ENCODE results near the gene CD3E.
A peak's percentile ranks its signal among the peaks of the same experiment; 100 is the strongest.
"Not testable (repeated sequence)": the region's sequence is repeated elsewhere in the genome, so short reads cannot be mapped to it uniquely, and the experiment has no call there.

The CD3E gene

DNA sequence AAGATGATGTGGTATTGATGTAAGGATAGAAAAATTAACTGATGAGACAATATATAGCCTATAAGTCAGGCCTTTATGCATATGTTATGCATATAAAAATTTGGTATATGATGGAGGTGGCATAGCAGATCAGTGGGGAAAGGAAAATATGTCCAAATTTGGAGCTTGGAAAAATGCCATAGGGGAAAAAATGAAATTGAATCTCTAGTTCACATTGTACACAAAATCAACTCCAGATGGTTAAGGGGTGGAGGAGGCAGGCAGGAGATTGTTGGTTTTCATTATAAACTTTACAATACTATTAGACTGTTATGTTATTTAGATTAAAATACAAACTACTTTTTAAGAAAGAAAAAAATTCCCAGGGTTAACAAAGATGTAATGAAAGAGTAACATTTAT is 15.1 kb upstream of the CD3E start:
- DNase-seq (ENCODE audit: insufficient read length, low spot score) (no peak), FAIRE-seq (no peak)

DNA sequence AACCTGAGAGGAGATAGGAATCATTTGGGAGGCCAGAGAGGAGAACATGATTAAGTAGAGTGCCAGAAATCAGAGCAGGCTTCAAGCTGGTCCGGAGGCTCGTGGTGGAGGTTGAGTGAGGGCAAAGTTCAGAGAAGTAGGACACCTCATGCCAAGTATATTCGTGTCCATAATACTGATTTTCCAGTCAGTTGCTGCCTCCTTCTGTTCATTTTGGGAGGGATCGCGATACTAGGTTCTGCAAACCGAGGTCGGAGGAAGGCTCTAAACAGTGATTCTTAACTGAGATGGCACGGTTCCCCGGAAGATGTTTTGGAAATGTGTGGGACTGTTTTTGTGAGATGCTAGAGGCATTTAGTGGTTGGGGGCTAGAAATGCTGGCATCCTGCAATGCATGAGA is 13.6 kb upstream of the CD3E start:
- FAIRE-seq (peak; percentile 59), DNase-seq (ENCODE audit: insufficient read length, low spot score) (peak; percentile 33)

DNA sequence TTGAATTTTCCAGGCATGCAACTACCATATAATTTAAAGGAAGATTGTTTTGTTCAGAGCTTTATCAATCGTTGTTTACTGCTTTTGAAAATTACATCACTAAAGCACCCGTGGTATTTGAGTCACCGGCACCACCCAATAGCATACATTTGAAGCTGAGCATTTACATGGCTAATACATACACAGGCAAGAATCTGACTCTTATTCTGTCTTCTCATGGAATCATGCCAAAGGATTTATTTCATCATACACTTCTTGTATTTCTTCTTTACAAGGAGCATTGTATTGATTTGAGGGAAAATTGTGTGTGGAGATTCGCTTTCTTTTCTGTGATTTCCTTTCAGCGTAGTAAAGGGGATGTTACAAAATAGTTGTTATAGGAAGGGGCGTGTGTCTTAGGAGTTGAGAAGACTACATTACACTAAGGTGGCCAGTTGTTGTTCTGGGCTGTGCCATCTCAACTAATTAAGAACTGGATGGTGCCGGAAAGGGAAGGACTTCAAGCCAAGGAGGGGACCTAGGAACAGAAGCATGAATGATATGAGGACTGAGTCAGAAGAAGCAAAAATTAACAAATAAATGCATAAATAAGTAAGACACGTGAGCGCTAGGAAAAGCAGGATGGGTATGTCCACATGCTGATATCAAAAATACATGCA is 12.9 kb upstream of the CD3E start:
- DNase-seq (ENCODE audit: insufficient read length, low spot score) (no peak), FAIRE-seq (no peak)

DNA sequence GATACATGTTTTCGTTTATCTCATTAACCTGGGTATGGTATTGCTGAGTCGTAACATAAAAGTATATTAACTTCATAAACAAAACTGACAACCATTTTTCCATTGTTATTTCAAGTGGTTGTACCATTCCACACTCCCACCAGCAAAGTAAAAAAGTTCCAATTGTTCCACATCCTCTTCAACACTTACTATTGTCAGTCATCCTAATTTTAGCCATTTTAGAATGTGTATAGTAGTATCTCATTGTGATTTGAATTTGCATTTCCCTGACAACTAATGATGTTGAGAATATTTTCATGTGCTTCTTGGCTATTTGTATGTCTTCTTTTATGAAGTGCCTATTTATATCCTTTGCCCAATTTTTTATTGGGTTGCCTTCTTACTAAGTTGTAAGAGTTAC is 10.5 kb upstream of the CD3E start:
- DNase-seq (ENCODE audit: insufficient read length, low spot score) (no peak), FAIRE-seq (no peak)

DNA sequence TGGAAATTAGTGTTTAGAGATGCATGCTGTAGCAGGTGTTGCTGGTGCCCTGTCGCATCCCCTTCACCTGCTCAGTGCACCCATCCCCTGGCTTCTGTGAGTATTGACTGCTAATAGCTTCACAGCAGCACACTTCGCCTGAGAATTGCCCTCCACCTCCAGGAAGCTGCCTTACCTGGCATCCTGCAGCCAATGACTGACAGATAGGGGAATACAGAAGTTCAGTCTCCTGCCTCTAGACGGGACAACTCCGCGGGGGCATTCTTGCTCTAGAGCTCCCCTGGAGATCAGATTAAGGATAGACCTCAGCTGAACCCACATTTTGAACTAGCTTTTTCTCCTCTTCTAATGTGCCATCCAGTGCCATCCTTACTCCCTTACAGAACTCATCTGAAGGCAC is 9.3 kb upstream of the CD3E start:
- no peak for FAIRE-seq
- DNase-seq (ENCODE audit: insufficient read length, low spot score) = no peak

DNA sequence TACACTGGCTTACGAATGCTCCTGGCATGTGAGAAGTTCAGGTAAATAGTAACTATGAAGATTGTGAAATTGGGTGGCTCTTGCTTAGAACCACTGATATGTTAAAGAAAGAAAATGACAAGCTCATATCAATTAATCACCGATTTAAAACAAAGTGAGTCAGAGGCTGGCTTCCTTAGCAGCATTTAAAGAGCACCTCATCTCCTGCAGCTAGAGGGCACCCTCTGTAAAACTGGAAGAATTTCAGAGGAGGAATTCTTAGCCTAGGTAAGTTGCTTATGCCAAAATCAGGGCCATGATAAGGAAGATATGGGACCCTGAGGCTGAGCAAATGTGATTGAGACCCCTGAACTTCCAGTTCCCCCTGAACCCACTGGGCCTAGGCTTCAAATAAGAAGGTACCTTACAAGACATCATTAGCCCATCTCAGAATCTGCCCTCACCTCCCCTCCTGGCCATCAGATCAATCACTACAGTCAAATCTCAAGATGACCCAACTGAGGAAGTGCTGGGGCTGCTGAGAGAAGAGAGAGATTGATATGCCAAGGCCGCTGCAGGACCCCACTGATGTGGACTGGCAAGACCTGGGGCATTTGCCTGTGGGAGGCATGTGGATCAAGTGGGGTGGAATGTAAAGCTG is 8.6 kb upstream of the CD3E start:
- DNase-seq (ENCODE audit: insufficient read length, low spot score) (peak; percentile 26), FAIRE-seq (no peak)

DNA sequence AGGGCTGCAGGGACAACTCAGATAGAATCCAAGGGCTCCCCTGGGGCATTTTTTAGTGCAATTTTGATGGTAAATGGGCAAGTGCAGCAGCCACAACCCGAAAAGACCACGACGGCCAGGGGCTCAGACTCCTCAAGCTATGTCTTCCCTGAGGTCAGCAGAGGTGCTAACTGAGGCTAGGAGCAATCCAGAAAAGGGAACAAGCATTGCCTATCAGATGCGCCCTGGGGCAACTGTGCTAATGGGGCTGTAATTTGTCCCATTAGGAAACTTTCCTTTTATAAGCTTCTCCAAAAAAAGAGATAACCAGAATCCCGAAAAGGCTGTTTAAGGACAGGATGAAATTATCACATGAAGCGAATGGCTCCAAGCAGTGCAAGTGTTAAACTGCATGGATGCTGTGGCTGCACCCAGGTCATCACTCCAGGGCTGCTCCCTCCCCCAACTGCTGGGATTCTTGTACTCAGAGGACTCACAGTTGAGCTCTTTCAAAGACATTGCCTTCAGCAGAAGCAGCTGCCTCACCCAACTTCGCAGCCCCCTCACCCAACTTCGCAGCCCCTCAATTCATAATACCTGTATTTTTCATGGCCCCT is 2.8 kb upstream of the CD3E start:
- FAIRE-seq (no peak), DNase-seq (ENCODE audit: insufficient read length, low spot score) (no peak)

DNA sequence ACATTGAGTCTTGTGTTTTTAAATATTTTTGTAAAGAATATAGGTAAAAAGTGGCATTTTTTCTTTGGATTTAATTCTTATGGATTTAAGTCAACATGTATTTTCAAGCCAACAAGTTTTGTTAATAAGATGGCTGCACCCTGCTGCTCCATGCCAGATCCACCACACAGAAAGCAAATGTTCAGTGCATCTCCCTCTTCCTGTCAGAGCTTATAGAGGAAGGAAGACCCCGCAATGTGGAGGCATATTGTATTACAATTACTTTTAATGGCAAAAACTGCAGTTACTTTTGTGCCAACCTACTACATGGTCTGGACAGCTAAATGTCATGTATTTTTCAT is 333 bp upstream of the CD3E start:
- DNase-seq (ENCODE audit: insufficient read length, low spot score) (no peak), FAIRE-seq (no peak)

DNA sequence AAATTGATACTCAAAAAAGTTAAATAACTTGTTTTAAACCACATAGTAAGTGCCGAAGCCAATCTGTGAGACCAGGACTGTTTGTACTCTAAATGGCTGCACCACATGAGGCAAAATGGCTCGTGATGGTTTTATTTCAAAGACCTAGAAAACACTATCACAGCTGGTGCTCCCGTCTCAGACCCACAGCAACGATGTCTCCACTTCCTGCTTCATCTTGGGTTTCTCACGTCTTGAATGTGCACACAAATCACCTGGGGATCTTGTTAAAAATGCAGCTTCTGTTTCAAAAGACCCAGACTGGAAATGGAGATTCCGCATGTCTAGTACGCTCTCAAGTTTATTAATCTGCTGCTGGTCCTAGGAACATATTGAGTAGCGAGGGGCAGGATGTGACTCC is 1.2 kb downstream of the CD3E start:
- FAIRE-seq (no peak), DNase-seq (ENCODE audit: insufficient read length, low spot score) (no peak)

DNA sequence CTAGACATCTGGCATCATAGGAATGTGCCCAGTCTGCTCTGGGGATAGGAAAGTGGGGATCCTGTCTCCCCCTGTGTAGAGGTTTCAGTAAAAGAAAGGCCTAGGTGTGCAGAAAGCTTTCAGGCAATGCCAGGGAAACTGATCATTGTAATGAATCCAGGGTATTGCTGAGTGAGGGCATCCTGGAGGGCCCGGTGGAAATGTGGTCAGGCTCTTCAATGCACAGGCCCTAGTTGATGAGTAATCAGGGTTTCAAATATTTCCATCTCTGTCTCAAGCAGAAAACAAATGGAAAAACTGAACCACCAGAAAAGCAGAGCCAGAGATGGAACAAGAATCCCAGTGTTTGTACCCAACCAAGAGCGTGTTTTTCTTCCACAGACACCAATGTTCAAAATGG is 2.0 kb downstream of the CD3E start:
- no peak for FAIRE-seq
- DNase-seq (ENCODE audit: insufficient read length, low spot score) = no peak

DNA sequence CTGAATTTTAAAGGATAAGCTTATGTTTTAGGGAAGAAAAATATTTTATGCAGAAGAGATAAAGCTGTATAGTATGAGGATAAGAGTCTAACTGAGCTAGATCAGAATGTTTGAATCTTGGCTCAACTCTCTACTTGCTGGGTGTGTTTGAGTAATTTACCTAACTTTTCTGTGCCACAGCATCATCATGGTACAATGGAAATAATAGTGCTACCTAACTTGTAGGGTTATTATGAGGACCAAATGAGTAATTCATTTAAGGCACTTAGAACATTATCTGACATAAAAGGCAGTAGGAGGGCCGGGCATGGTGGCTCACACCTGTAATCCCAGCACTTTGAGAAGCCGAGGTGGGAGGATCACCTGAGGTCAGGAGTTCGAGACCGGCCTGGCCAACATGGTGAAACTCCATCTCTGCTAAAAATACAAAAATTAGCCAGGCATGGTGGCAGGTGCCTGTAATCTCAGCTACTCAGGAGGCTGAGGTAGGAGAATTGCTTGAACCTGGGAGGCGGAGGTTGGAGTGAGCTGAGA is 4.5 kb downstream of the CD3E start:
- not testable (repeated sequence) for FAIRE-seq; DNase-seq (ENCODE audit: insufficient read length, low spot score)

DNA sequence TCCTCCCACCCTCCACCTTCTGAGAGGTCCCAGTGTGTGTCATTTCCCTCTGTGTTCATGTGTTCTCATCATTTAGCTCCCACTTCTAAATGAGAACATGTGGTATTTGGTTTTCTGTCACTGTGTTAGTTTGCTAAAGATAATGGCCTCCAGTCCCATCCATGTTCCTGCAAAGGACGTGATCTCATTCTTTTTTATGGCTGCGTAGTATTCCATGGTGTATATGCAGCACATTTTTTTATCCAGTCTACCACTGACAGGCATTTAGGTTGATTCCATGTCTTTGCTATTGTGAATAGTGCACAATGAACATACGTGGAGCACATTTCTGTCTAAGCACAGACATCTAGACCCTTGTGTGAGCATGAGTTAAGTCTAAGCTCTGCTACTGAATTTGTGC is 5.7 kb downstream of the CD3E start:
- FAIRE-seq (no peak), DNase-seq (ENCODE audit: insufficient read length, low spot score) (no peak)

DNA sequence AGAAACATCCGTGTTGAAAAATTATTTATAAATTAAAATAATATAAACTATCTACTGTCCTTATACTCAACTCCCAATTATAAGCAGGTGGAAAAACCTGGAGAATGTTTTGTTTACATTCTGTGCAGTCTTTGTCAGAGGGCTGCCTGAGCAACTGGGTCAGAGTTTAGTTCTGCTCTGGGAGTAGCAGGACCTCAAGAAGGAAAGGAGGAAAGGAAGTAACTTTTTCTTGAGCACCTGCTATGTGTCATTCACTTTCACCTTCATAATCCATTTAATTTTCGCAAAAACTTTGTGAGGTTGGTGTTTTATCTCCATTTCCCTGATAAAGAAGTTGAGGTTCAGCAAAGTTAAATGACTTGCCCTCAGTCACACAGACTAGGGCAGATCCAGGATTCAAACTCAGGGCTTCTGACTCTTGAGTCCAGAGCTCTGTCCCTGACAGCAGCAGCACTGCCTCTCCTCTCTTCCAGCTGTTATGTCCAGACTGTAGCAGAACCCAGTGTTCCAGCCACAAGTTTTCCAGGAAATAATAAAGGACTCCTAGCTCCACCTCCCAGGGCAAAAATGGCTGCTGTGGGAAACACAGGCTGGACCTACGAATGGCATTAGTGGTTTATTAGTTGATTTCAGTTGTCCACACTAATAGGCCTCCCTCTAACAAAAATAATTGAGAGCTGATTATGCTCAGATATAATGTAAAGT is 6.4 kb downstream of the CD3E start:
- no peak for FAIRE-seq
- DNase-seq (ENCODE audit: insufficient read length, low spot score) = no peak

DNA sequence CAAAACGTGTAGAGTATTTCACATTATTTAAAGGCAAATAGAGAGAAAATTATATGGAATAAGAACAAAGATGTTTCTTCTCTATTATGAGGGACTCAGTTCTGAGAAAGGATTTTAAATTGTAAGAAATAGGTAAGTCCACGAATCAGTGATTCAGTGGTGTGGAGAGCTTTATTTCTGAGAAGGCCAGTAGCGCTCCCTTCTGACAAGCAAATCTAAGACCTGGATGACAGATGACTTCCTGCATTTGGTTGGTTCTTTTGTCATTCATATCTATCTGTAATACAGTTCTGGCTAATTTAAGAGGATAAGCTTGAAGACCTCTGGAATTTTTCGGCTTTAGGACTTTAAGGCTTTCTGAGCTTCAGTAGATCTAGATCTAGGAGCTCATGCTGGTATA is 7.0 kb downstream of the CD3E start:
- DNase-seq (ENCODE audit: insufficient read length, low spot score) (no peak), FAIRE-seq (no peak)

DNA sequence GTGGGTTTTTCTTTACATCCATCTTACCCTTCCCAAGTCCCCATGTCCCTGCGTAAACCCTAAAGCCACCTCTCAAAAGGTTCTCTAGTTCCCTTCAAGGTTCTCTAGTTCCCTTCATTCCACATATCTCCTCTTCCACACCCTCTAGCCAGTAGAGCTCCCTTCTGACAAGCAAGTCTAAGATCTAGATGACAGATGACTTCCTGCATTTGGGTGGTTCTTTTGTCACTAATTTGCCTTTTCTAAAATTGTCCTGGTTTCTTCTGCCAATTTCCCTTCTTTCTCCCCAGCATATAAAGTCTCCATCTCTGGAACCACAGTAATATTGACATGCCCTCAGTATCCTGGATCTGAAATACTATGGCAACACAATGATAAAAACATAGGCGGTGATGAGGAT is 7.8 kb downstream of the CD3E start:
- no peak for FAIRE-seq
- no peak for DNase-seq (ENCODE audit: insufficient read length, low spot score)

DNA sequence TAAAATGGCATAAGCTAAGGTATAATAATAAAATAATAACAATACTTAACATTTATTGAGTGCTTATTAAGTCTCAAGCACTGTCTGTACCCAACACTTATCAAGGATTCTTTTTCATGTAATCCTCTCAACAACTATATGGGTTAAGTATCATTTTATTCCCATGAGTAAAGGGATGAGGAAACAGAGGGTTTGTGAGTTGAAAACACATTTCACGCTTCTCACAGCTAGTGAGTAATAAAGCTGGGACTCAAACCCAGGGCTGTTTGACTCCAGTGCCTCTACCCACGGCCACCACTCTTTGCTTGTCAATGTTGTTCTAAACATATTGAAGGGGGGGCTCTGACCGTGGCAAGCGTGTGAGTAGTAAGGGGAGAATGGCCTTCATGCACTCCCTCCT is 8.7 kb downstream of the CD3E start:
- DNase-seq (ENCODE audit: insufficient read length, low spot score) (no peak), FAIRE-seq (no peak)

DNA sequence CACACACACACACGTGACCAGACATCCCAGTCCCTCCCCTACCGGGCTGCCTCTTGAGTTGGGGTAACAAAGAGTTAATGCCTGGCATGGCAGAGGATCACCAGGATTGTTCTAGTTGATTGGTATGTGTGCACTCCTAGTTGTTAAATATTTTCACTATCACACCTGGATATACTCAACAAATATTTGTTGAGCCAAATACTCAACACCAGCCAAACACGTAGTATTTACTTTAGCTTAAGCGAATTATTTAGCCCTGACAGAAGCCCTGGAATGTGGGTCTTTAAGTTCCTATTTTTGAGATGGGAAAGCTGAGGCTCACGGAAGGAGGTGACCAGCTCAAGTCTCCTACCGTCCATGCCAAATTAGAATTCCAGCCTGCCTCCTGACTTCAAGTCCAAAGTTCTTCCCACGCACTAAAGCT is 10.5 kb downstream of the CD3E start:
- FAIRE-seq = no peak

DNA sequence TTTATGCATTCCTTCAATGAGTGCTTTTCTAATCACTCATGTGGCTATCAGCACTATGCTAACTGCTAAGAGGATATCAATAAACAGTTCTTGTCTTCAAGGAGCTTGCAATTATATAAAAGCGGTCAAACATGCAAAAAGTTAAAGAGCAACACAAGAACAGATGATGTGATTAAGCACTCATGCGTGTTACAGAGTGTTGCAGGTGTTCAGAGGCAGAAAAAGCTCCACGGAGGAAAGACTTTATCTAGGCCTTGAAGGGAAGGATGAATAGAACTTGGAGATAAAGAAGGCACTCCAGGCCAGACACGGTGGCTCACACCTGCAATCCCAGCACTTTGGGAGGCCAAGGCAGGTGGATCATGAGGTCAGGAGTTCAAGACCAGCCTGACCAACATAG is 13.6 kb downstream of the CD3E start:
- DNase-seq (ENCODE audit: insufficient read length, low spot score) (no peak), FAIRE-seq (no peak)

More for the DNA sequence above, 10.5 kb downstream of the CD3E start:
- no peak for DNase-seq (ENCODE audit: insufficient read length, low spot score)

DNA sequence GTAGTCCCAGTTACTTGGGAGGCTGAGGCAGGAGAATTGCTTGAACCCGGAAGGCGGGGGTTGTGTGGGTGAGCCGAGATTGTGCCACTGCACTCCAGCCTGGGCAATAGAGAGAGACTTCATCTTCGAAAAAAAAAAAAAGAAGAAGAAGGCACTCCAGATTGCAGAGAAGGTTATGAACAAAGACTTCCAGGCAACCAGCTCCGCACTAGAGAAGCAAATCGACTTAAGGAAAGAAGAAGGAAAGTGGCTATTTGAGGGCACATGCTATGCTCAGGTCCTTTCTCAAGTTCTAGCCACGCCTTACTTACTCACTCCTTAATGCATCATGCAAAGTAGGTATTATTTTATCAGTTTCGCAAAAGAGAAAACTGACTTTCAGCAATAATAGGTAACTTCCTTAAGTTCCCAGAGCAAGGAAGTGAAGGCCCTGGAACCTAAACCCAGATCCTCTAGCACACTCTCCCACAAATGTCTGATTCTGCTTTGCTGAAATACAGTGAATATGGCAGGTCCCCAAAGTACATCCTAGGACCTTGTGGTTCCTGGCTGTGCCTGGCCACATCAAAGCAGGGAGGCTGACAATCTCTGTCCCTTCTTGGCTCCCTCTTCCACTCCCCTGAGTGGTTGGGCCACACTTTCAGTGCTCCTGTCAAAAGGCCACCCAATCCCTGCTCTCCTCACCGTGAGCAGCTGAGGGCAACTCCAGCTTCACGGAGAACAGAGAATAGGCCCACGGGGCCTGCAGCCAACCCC is 14.2 kb downstream of the CD3E start:
- no peak for FAIRE-seq
- DNase-seq (ENCODE audit: insufficient read length, low spot score) = no peak

DNA sequence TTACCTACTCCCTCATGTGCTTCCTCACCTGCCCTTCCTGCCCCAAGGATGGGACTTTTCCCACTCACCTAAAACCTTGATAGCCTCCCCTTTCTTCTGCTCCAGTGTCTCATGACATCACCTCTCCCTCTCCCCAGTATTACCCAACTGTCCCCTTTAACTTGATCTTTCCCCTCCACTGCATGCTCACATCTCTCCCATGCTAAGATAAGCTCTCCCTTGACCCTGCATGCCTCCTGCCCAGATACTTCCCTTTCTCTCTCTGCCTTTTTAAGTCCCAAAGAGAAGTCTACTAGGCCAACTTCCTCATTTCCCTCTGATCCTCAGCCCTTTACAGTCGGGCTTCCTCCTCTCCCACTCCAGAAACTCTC is 14.8 kb downstream of the CD3E start:
- DNase-seq (ENCODE audit: insufficient read length, low spot score) (no peak), FAIRE-seq (no peak)

DNA sequence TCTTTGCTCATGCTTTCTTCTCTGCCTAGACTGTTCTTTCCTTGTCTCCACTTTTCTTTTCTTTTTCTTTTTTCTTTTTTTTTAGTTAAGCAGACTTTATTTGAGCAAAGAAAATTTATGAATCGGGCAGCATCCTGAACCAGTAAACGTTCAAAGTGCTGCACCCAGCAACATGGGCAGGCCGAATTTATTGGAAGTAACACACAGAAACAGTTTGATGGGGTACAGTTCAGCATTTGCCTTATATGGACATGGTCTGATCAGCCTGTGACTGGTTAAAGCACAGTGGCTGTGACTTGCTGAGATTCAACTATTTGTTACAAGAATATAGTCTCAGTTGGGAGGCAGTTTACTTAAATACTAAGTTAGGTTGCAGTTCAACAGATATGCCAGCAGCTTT is 16.0 kb downstream of the CD3E start:
- FAIRE-seq (peak; percentile 60), DNase-seq (ENCODE audit: insufficient read length, low spot score) (no peak)
